Vein endothelial cell (primary cell): ENCODE results near the gene SLC38A4. TPM values are rescaled to one million over a fixed set of nuclear protein-coding genes. Genes with fewer than 3 reads are reported as not detected.

Source experiments
- total RNA-seq: library from RNA; depleted of rRNA; stranded (reverse); fragments of >200 nt; gene quantifications from 2 replicates; pipeline ENCODE4 v1.2.3, GENCODE V29; 2012

SLC38A4 gene
- 0.19 and 0.33 TPM in 2 replicates for total RNA-seq

GRCh38 chr12:46825591-46826414 lies at the start of gene SLC38A4:
Gene SLC38A4 (minus strand): TSS chr12:46825997. CDS start chr12:46793071, 32,926 bp downstream.

